DMS53 (cell line): ENCODE results near the gene IGSF9.
"Not testable (repeated sequence)": the region's sequence is repeated elsewhere in the genome, so short reads cannot be mapped to it uniquely, and the experiment has no call there.

Experiments
- DNase-seq: peaks from one replicate; lab custom pipeline; 2025; lab: John Stamatoyannopoulos, UW

The IGSF9 gene

GRCh38 chr1:159920651-159921050 lies 24.8 kb downstream of the IGSF9 start:
- no peak for DNase-seq

GRCh38 chr1:159920202-159920601 lies 25.2 kb downstream of the IGSF9 start:
- no peak for DNase-seq

DNA sequence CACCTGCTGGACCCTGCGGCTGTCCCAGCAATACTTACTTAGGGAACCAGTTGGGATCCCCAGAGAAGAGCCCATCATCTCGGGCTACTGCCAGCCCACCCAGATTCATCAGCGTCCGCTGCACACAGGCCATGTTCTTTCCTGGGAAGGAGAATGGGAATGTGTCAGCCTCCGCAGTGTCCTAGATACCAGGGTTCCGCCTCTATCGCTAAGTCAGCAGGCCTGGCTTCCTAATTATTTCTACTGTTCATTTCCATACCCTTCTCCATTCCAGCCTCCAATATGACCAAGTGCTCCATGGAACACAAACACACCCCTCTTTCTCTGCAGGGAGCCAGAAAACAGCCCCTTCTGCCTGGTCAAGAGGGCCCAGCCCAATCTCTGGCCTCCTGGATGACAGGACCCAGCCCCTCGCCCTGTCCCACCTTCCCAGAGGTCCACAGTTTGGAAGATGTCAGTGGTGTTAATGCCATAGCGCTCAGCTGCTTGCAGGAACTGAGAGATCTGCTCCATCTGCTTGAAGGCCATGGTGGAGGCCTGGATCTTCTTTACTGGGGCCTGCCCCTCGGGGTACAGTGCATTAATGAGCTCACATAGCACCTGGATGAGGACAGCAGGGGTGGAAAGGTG lies 26.1 kb downstream of the IGSF9 start:
- DNase-seq: no peak

DNA sequence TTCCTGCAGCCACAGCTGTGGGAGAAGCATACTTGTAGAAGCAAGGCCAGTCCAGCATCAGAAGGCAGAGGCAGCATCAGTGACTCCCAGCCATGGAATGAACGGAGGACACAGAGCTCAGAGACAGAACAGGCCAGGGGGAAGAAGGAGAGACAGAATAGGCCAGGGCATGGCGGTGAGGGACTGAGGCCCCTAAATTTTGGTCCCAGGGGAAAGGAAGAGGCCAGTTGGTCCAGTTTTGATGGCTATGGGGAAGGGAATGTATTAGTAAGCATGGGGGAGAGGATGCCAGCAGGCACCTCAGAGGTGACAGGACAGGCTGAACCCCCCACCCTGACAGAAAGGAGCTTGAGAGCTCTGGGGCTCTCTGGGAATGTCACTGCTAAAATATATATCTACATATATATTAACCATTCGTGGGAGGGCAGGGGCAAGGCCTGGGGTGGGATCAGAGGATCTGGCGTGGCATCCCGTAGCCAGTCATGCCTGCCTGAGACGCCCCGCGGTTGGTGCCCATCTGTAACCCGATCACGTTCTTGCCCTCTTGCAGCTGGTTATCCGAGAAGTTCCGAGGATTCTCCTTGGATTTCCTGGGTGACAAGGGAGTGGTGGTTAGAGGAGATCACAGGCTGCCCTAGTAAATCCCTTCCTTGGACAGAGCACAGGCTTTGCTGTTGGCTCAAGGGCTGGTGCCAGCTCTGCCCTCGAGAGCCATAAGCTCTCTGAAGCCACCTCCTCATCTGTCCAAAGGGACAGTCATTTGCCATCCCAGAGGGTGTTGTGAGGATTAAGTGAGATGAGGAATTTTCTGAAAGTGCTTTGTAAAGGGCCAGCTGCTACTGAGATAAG lies 26.8 kb downstream of the IGSF9 start:
- DNase-seq: no peak

DNA sequence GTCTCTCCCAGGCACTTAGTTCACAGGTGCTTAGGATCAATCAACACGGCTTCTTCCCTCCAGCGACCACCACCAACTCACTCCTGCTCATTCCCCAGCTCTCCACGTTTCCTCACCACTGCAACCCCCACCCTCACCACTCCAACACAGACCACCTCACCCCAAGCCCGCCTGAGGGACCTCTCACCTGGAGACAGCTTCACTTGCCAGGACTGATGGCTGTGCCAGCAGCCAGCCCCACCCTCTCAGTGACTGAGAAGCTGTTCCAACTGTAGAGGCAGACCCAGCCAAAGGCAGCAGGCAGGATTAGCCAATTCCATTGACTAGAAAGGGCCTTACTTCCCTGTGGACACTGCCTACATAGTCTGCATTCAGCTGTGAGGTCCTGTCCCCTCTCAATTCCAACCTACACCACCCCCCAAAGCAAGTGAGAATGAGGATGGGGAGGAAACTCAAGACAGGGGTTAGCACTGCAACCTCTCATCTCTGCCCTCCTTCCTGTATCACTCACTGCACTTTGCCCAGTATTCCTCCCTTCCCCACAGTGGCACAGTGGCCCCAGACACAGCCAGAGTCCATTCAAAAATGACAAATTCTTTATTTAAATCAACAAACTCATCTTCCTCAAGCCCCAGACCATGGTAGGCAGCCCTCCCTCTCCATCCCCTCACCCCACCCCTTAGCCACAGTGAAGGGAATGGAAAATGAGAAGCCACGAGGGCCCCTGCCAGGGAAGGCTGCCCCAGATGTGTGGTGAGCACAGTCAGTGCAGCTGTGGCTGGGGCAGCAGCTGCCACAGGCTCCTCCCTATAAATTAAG lies 27.7 kb downstream of the IGSF9 start:
- DNase-seq: no peak

GRCh38 chr1:159916242-159917051 lies 29.0 kb downstream of the IGSF9 start:
- peak; percentile 74 for DNase-seq

GRCh38 chr1:159915571-159916241 lies 29.7 kb downstream of the IGSF9 start:
- DNase-seq: peak; percentile 43

DNA sequence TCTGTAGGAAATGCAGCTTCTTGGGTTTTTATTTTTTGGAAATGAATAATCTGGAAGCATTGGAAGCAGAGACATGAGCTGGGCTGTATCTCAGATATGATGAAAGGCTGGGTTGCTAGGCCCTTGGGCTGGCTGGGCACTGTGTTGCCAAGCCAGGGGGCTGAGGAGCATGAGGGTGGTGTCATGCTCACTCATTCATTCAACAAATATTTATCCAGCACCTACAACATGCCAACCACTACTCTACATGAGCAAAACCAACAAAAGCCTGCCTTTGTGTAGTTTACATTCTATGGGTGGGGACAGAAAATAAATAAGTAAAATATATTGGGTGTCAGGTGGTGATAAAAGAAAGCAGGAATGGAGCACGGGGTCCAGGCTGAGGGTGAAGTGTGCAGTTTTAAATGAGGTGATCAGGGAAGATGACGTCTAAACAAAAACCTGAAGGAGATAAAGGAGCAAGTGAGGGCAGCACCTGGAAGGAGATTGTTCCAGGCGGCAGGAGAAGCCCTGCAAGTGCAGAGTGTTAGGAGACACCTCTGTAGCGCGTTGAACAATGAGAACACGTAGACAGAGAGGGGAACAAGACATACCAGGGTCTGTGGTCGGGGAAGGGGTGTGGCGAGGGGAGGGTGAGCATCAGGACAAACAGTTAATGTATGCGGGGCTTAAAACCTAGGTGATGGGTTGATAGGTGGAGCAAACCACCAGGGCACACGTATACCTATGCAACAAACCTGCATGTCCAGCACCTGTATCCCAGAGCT lies 31.0 kb downstream of the IGSF9 start:
- peak; percentile 86 for DNase-seq

DNA sequence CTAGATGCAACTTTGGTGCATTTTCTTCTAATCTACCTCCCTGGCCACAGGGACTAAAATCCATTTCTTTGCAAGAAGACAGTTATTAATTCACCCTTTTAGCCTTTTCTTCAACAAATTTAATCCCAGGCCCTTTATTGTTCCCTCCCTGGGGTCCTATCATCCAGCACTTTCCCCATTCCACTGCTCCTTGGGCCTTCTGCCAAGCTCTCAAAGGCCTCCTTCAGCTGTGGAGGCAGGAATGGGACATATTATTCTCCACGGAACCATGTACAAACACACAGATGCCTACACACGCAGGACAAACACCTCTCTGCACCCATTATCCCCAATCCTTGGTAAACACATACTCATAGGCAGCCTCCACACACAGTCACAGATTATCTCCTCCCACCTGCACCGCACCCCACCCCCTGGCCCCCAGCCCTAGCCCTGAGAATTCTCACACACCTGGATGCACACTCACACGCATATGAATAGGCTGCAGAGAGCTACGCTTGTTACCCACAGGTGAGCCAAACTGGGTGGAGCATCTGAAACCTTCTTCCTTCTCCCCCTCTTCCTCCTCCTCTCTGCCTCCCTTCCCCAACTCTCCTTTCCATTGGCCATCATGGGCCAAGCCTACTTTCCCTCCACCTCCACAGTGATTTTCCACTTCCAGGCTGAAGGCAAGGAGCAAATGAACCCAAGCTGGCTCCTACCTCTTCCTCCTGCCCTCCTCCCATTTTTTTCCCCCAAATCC lies 31.8 kb downstream of the IGSF9 start:
- peak; percentile 72 for DNase-seq

GRCh38 chr1:159911326-159912070 lies 33.9 kb downstream of the IGSF9 start:
- no peak for DNase-seq

- DNase-seq: no peak
Measured at GRCh38 chr1:159908031-159908940, 37.1 kb downstream of the IGSF9 start.

DNA sequence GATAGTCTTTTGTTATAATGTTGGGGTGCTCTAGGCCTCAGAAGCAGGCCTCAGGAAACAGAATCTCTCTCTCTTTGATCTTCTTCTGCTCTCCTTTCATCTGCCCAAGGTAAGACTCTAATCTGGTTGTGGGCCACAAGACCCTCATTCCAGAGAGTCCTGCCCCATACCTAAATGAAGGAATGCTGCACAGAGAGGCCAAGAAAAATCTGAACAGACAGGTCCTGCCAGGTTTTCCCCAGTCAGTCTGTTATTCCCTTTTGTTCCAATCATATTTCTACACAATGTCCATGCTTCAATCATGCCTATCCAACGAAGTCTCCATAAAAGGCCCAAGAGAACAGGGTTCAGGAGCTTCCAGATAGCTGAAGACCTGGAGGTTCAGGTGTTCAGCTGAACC lies 38.5 kb downstream of the IGSF9 start:
- DNase-seq: no peak

DNA sequence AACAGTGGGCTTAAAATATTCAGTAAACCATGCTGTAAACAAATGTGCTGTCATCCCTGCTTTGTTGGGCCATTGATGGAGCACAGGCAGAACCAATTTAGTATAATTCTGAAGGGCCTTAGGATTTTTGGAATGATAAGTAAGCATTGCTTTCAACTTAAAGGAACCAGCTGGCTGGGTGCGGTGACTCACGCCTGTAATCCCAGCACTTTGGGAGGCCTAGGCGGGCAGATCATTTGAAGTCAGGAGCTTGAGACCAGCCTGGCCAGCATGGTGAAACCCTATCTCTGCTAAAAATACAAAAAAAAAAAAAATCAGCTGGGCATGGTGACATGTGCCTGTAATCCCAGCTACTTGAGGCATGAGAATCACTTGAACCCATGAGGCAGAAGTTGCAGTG lies 41.4 kb downstream of the IGSF9 start:
- DNase-seq: not testable (repeated sequence)

DNA sequence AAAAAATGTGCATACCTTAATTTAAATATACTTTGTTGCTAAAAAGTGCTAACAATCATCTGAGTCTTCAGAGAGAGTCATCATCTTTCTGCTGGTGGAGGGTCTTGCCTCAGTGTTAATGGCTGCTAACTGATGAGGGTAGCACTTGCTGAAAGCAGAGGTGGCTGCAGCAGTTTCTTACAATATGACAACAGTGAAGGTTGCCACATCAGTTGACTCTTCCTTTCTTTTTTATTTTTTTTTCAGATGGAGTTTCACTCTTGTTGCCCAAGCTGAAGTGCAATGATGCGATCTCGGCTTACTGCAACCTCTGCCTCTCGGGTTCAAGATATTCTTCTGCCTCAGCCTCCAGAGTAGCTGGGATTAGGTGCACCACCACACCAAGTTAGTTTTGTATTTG lies 42.9 kb downstream of the IGSF9 start:
- no peak for DNase-seq

GRCh38 chr1:159900755-159901360 lies 44.6 kb downstream of the IGSF9 start:
- no peak for DNase-seq

DNA sequence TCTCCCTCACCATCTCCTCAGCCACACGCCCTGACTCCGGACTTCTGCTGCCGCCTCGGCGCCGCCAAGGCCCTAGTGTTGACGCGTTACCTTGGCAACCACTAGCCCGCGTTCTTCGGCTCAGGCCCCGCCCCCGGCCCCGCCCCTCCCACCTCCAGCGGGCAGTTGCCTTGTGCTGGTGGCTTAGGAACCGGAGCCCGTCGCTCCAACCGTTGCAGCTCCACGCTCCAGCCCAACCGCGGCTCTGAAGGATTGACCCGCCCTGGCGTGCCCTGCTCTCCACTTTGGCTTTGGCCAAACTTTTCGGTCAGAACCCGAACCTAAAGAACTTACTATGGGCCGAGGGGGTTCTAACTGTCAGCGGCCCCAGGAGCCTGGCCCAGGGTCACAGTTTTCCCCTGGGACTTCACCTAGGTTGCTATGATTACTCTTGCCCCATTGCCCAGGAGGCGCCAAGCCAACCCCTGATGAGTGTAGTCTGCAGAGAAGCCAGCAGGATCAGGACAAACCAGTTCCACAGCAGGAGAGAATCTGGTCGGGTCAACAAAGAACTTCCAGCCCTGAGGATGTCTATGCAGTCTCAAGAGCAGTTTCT lies 45.2 kb downstream of the IGSF9 start, which contains the start of gene CFAP45:
CFAP45 (minus strand) TSS at position 80 of the 595 bp plus-strand sequence; CDS start at position 13, 67 bp downstream.
- peak; percentile 97 for DNase-seq

DNA sequence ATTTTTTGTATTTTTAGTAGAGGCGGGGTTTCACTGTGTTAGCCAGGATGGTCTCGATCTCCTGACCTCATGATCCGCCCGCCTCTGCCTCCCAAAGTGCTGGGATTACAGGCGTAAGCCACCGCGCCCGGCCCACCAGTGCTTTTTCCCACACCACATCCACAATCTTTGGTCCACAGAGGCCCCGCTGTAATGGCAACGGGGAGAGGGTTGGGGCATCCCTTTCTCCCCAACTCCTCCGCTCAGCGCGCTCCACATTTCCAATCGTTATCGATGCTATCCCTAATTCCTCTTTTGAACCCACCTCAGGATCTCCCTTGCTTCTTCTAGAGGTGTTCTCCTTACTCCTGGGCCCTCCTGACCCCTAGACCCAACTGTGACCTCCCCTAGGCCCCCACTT lies 45.8 kb downstream of the IGSF9 start:
- not testable (repeated sequence) for DNase-seq
